Activated CD8-positive, alpha-beta T cell treated with anti-CD3 and anti-CD28 coated beads for 36 hours (primary cell): ENCODE data around the gene COL13A1. TPM values are rescaled to one million over a fixed set of nuclear protein-coding genes. Genes with fewer than 3 reads are reported as not detected.

Experiments used
- ATAC-seq: fragments of 200-7000 bp; cut with Tn5 transposase; one replicate; pipeline ENCODE4 v1.10.0; 2021; ENCODE audit warnings: mild to moderate bottlenecking, moderate library complexity
- CTCF ChIA-PET: fragments of 350-600 bp; sonication (Branson Sonifier 250); formaldehyde crosslinking; loops from one replicate; lab custom pipeline; 2021; ENCODE audit warnings: antibody characterized with exemption; lab: Charles Lee
- POLR2A ChIA-PET: fragments of 350-600 bp; sonication (Branson Sonifier 250); formaldehyde crosslinking; loops from one replicate; lab custom pipeline; 2021; ENCODE audit warnings: antibody characterized with exemption; lab: Charles Lee
- DNase-seq: peaks from one replicate; pipeline ENCODE4 v3.0.0-alpha.2; 2020
- H3K27ac Mint-ChIP-seq: one replicate; pipeline ENCODE4 v1.8.0; 2021; ENCODE audit warnings: mild to moderate bottlenecking, mixed read lengths
- H3K27me3 Mint-ChIP-seq: one replicate; pipeline ENCODE4 v1.8.0; 2021; ENCODE audit warnings: mixed read lengths
- H3K36me3 Mint-ChIP-seq: one replicate; pipeline ENCODE4 v1.8.0; 2021; ENCODE audit warnings: low read depth, mixed read lengths
- H3K4me1 Mint-ChIP-seq: one replicate; pipeline ENCODE4 v1.8.0; 2021; ENCODE audit warnings: low read depth, mixed read lengths
- H3K4me3 Mint-ChIP-seq: one replicate; pipeline ENCODE4 v1.8.0; 2021; ENCODE audit warnings: mild to moderate bottlenecking, moderate library complexity, mixed read lengths
- H3K9me3 Mint-ChIP-seq: one replicate; pipeline ENCODE4 v1.8.0; 2021; ENCODE audit warnings: mixed read lengths
- CTCF ChIP-seq: fragments of 200-600 bp; IDR thresholded peaks from one replicate; pipeline ENCODE4 v1.8.0; 2022; ENCODE audit warnings: antibody characterized with exemption, mild to moderate bottlenecking
- intact Hi-C: fragments of 100-400 bp; cut with micrococcal nuclease; formaldehyde crosslinking; loops from one replicate; pipeline ENCODE4 v1.10.0; 2022
- total RNA-seq, 2 experiments: library from RNA; stranded (reverse); gene quantifications; one replicate each; pipeline ENCODE4 v1.2.3, GENCODE V29; 2021

Gene COL13A1
- total RNA-seq, 2 experiments from 2014 or later: not detected

DNA sequence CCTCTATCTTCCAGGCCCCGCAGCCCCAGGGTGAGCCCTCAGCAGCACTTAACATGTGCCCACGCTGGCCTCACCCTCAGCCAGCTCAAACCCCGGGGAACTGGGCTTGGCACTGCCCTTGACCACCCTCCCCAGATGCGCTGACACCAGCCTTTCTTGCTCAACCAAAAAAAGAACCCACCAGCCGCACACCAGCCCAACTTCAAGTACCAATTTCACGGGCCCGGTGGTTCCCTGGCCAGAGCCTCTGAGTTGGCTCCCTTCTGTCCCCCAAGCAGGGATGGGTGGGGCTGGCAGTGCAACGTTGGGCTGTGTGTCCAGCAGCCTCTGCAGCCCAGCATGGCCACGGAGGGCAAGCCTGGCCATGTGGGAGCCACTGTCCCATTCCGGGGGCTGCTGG lies 96.3 kb downstream of the COL13A1 start:
- ATAC-seq (no peak), DNase-seq (no peak)
- no peaks in the 10 kb centered on the region for H3K27me3 Mint-ChIP-seq
- no peaks in the 10 kb centered on the region for H3K36me3 Mint-ChIP-seq
- no peaks in the 10 kb centered on the region for H3K4me1 Mint-ChIP-seq
- no peak for TF ChIP-seq CTCF
- CTCF ChIA-PET: interaction anchor here (0.8 kb wide), 1 partner anchor 17 kb away, joined by 3 read pairs; no protein-coding TSS in a partner anchor
- no peaks in the 10 kb centered on the region for H3K9me3 Mint-ChIP-seq
- intact Hi-C loops: no loop called here
- no peak overlapping the region for H3K4me3 Mint-ChIP-seq
- no peak overlapping the region for H3K27ac Mint-ChIP-seq
- POLR2A ChIA-PET: interaction anchor here (0.7 kb wide), 1 partner anchor 18 kb away, joined by 3 read pairs; no protein-coding TSS in a partner anchor

- H3K27ac Mint-ChIP-seq: no peak overlapping the region
- H3K27me3 Mint-ChIP-seq: no peaks in the 10 kb centered on the region
- H3K4me3 Mint-ChIP-seq: no peak overlapping the region
- ATAC-seq (no peak), DNase-seq (no peak)
- no peaks in the 10 kb centered on the region for H3K9me3 Mint-ChIP-seq
- H3K4me1 Mint-ChIP-seq: no peaks in the 10 kb centered on the region
- no peak for TF ChIP-seq CTCF
- intact Hi-C loops: no loop called here
- ChIA-PET CTCF (interaction anchor here (0.8 kb wide), 1 partner anchor 17 kb away, joined by 3 read pairs; no protein-coding TSS in a partner anchor), POLR2A (no interaction called here)
- H3K36me3 Mint-ChIP-seq: no peaks in the 10 kb centered on the region
These were observed 96.8 kb downstream of the COL13A1 start for GRCh38 chr10:69898524-69898923.

DNA sequence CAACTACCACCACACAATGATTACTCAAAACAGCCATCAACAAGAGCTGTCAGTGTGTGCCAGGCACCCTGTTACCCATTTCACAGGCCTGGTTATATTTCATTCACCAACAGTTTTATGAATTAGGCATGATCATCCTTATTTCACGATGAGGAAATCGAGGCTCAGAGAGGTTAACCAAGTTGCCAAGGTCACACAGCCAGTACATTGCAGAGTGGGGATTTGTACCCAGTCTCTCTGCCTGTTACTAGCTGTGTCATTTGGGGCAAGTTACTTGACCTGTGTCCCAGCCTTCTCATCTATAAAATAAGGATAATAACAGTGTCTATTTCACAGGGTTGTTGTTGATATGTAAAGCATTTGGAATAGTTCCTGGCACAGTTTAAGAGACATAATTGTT lies 97.2 kb downstream of the COL13A1 start:
- Mint-ChIP-seq H3K9me3 (no peaks in the 10 kb centered on the region), H3K4me1 (no peaks in the 10 kb centered on the region), H3K4me3 (no peak overlapping the region), H3K27ac (no peak overlapping the region), H3K27me3 (no peaks in the 10 kb centered on the region), H3K36me3 (no peaks in the 10 kb centered on the region)
- no peak for DNase-seq
- TF ChIP-seq CTCF: no peak
- no peak for ATAC-seq
- intact Hi-C loops: no loop called here
- ChIA-PET CTCF (interaction anchor here (3.6 kb wide), 1 partner anchor 60 kb away, joined by 14 read pairs; no protein-coding TSS in a partner anchor), POLR2A (no interaction called here)

DNA sequence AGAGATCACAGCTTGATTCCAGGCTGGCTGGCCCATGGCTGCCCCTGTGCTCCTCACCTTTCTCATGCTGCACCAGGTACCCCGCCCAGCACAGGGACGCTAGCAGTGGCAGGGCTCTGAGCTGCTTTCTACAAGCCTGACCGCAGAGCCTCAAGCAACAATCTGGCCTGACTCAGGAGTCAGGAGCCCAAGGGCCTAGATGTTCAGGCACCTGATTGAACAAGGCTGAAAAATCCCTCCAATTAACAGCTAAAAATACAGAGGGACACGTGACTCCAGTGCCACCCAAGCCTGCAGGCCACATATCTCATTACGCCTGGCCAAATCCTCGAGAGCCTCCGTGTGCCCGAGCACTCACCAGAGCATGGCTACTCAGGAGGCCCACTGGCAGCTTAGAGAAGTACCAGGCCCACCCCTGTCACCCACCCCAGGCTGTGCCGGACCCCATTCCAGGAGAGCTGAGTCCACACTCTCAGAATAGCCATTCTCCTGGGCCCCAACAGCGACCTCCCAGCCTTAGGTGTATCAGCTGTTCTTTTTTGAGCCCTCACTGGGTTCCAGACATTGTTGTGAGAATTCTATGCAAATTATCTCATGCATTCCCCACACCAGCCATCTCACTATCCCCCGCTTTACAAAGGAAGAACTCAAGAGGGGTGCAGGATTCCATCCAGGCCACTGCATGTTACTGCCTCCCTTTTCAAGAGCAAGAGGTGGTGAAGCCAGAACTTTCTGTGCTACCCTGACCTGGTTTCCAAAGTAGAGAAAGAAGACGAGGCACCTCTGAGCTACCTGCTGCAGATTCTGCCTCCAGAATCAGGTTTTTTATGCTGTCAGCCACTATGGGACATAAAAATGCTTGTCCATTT lies 98.3 kb downstream of the COL13A1 start:
- POLR2A ChIA-PET: no interaction called here

More for the DNA sequence above, 98.3 kb downstream of the COL13A1 start:
- Mint-ChIP-seq H3K4me1 (no peaks in the 10 kb centered on the region), H3K36me3 (no peaks in the 10 kb centered on the region), H3K27me3 (no peaks in the 10 kb centered on the region), H3K27ac (no peak overlapping the region), H3K4me3 (no peak overlapping the region), H3K9me3 (no peaks in the 10 kb centered on the region)
- intact Hi-C loops: no loop called here
- ATAC-seq: no peak
- TF ChIP-seq CTCF: no peak
- no peak for DNase-seq
- CTCF ChIA-PET: interaction anchor here (1.3 to 3.6 kb wide), 4 partner anchors 11 to 100 kb away, joined by 3 to 26 read pairs (median 8); no protein-coding TSS in a partner anchor
